22Rv1 (cell line): ENCODE data around the gene MT1A.

ENCODE experiments used
- H3K27ac ChIP-seq: fragments of 450-650 bp; 2 replicates; pipeline ENCODE4 v1.5.1; 2017
- ZFX ChIP-seq: fragments of 450-650 bp; IDR thresholded peaks from 2 replicates; pipeline ENCODE4 v1.6.1; 2017; ENCODE audit warnings: antibody characterized with exemption, borderline replicate concordance
- TF ChIP-seq, protein P1 (sequence below): fragments of 450-650 bp; IDR thresholded peaks from 2 replicates; pipeline ENCODE4 v1.5.1; 2017; ENCODE audit warnings: mild to moderate bottlenecking

The MT1A gene

DNA sequence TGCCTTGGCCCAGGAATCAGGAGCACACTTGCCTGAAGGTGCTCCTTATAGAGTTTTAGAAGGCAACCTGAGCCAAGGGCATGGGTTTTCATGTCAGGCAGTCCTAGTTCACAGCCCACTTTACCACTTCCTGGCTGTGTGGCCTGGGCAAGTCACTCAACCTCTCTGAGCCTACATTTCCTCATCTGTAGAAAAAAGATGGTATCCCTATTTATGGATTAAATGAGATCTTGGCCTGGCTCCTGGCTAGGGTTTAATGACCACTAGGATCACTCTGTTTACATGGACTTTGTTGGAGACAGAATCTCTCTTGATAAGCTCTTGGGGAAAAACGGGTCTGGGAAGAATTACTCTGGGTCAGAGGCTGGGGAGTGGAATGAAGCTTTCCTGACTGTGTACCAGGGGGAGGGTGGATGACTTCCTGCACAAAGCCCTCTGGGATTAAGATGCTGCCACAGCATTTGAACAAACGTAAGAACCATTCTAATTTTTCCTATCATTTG, 27.8 kb upstream of the MT1A start:
- TF ChIP-seq, protein P1, sequence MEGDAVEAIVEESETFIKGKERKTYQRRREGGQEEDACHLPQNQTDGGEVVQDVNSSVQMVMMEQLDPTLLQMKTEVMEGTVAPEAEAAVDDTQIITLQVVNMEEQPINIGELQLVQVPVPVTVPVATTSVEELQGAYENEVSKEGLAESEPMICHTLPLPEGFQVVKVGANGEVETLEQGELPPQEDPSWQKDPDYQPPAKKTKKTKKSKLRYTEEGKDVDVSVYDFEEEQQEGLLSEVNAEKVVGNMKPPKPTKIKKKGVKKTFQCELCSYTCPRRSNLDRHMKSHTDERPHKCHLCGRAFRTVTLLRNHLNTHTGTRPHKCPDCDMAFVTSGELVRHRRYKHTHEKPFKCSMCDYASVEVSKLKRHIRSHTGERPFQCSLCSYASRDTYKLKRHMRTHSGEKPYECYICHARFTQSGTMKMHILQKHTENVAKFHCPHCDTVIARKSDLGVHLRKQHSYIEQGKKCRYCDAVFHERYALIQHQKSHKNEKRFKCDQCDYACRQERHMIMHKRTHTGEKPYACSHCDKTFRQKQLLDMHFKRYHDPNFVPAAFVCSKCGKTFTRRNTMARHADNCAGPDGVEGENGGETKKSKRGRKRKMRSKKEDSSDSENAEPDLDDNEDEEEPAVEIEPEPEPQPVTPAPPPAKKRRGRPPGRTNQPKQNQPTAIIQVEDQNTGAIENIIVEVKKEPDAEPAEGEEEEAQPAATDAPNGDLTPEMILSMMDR, result no peak
- TF ChIP-seq ZFX, result no peak
- peak overlapping the region; percentile 68 for H3K27ac ChIP-seq

DNA sequence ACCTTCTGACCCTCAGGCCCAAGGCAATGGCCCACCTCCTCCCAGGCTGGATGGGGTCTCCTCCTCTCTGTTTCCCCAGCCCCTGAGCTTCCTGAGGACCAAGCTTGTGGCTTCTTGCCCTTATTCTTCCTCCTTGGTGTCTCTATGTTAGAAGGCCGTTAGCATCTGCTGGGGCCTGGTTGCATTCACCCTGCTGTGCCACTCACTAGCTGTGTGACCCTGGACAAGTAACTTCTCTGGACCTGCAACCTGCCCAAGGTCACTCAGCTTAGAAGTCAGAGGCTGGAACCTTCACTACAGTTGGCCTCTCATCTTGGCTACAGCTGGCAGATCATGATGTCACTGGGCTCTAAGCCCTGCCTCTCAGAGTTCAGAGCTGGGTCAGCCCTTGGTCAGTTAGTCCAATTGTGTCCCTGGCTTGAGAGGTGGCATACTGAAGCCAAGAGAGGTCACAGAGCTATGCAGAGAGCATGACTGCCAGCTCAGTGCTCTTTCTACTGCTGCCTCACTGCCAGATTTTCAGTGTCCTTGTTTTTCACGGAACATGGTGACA, 27.1 kb upstream of the MT1A start:
- no peak overlapping the region for H3K27ac ChIP-seq
- TF ChIP-seq, protein P1, result no peak
- TF ChIP-seq ZFX, result no peak

DNA sequence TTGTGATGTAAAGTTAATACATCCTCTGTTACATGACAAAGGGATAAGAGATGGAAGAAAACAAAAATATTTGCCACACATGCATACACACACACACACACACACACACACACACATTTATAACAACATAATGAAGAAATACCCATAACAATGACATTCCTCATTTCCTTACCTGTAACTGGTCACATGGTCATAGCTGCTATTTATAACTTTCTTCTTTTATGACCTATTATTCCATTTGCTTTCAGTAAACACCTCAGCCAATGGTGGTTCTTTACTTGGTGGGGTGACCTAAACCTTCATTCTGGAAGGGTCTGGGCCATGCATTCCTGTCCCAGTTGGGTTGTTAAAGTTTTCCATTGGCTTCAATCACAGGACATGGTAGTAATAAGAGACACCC, 24.8 kb upstream of the MT1A start:
- no peak overlapping the region for H3K27ac ChIP-seq
- no peak for TF ChIP-seq ZFX
- TF ChIP-seq, protein P1, result no peak

DNA sequence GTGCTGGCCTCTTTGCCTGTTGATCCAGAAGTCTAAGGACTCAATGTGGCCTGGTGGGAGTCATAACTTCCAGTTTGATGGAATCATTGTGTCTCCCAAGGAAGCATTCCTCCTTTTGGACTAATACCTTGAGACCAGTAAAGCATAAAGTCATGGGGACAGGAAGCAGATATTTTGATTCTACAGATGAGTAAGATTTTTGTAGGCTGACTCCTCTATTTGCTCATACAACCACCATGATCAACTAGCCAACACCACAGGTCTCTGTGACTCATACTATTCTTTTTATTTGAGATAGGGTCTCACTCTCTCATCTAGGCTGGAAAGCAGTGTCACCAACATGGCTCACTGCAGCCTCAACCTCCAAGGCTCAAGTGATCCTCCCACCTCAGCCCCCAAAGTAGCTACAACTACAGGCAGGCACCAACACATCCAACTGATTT, 23.9 kb upstream of the MT1A start:
- TF ChIP-seq, protein P1, result no peak
- TF ChIP-seq ZFX, result no peak
- H3K27ac ChIP-seq, result no peak overlapping the region

DNA sequence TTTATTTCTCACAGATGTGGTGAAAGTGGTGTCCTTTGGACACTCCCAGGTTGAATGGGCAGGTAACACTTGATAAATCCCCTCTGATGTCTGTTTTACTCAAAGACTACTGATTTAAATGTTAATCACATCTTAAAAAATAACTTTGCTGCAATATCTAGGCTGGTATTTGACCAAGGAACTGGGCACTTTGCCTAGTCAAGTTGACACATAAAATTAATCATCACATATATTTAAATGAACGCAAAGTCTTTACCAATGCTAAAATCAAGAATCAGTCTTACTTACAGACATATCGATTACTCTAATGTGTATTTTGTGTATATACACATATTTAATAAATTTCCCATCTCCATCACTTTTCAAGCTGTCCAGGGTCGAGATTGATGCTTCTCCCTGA, 23.1 kb upstream of the MT1A start:
- H3K27ac ChIP-seq, result no peak overlapping the region
- TF ChIP-seq, protein P1, result no peak
- no peak for TF ChIP-seq ZFX

DNA sequence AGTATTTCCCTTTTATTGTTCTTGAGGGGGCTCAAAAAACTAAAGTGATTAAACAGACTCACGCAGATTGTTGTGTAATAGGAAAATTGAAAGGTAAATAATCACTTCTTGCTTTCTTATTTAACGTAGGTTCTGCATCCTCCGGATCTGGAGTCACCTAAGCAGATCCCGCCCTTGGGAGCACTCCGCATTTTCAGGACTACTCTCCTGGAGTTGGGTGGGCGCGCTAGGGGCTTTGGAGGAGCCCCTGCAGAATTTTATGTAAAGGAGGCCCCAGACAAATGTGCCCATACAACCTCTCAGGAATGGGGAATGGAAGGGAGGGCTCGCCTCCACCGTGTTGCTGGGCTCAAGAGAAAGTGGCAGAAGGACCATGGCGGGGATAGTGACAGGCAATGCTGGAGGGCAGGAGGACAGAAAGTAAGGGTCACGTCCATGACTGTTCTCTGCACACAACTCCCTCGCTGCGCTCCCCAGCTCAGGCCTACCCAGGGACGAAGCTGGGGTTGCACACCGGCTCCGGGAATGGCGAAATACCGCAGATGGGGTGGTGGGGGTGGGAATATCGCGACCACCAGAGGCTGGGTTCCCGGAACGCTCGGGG, 21.8 kb upstream of the MT1A start:
- no peak overlapping the region for H3K27ac ChIP-seq
- TF ChIP-seq ZFX, result no peak
- TF ChIP-seq, protein P1, result no peak

DNA sequence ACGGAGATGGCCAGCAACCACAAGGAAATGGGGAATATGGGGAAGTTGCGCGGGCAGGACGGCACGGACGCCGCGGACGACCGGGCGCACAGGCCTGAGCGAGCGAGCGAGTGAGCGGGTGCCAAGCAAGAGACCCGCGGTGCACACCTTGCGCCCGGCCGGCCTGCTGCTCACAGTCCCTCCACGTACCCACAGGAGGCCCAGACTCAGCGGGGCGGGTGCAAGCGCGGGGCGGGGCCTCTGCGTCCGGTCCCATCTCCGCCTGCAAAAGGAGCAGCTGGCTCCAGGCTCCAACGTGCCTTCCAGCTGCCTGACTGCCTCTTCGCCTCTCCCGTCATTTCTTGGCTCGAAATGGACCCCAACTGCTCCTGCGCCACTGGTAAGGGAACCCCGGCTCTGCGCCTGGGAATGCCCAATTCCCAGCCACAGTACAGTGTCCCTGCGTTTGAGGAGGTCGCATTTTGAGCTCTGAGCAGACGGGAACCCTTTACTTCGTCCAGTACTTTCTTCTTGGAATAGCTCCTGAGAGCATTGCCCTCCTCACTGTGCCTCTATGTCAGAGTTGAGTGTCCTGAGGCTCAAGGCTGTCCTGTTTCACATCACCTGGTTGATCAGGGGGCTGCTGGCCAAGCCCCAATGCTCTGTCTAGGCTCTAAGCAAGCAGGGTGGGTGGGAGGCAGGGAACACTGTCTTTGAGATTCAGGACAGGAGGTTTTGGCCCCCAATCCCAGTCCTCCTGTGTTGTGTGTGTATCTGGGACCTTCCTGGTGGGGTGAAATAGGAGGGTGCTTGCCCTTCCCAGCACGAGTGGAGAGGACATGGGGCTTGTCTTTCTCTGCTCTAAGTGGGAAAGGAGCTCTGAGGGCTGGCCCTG, 21.0 kb upstream of the MT1A start:
- TF ChIP-seq, protein P1, result no peak
- no peak for TF ChIP-seq ZFX
- H3K27ac ChIP-seq, result no peak overlapping the region
